ENCODE measurements around the gene EFNA1. TPM values are rescaled to one million over a fixed set of nuclear protein-coding genes. Genes with fewer than 3 reads are reported as not detected.

Gene EFNA1
- total RNA-seq, 2 experiments from 2014 or later, result not detected

DNA sequence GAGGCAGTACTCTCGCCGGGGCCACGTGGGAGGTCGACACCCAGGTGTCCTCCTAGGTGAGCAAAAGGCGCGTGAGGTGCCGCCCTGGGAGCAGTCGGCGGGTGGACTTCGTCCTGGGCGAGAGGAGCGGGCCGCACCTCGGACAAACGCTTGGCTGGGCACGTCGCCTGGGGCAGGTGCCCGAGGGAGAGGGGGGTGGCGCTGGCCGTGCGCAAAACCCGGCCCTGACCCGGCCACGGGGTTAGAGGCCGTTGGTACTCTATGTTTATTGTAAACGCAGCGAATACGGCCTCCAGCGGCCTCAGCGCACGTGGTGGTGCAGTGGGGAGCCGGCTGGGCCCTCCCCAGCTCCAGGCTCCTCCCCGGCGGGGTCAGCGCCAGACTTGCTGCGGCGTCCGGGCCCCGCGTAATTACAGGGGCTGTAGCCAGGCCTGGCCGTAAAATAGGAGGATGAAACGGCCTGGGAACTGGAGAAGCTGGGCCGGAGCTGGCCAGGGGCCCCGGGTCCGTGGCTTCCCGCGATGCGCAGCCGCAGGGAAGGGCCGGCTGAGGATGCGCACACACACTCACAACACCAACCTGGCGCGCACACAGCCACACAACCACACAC, 1.6 kb upstream of the EFNA1 start:
- Histone ChIP-seq H3K9me2 (ENCODE audit: insufficient read depth, low read length) (no peaks in the 10 kb centered on the region), H2AFZ (ENCODE audit: low read length) (no peak overlapping the region), H3K27ac (ENCODE audit: low read depth, low read length, poor library complexity, severe bottlenecking) (no peak overlapping the region), H3K79me2 (ENCODE audit: insufficient read depth, low read depth, low read length) (no peaks in the 10 kb centered on the region), H3K9me3 (ENCODE audit: low read length) (no peaks in the 10 kb centered on the region), H3K4me3 (ENCODE audit: low read depth, low read length, poor library complexity, severe bottlenecking) (no peak overlapping the region), H3K4me1 (ENCODE audit: insufficient read depth, low read length, poor library complexity, severe bottlenecking) (peaks cover 4% of the 10 kb centered on the region), H4K20me1 (ENCODE audit: insufficient read depth, low read length) (no peaks in the 10 kb centered on the region), H3K4me2 (ENCODE audit: low read length) (no peak overlapping the region), H3K36me3 (ENCODE audit: insufficient read depth, low read length) (no peaks in the 10 kb centered on the region)
- ChIA-PET POLR2A (no interaction called here), CTCF (ENCODE audit: unreplicated experiment) (no interaction called here)
- no peak for DNase-seq (ENCODE audit: low spot score)
- intact Hi-C loops (cut with micrococcal nuclease; ENCODE audit: unreplicated experiment), result no loop called here
- no peak for TF ChIP-seq EZH2phosphoT487 (IDR thresholded peaks at IDR 0.05; ENCODE audit: borderline replicate concordance, low read depth, low read length)
- TF ChIP-seq, protein P1, sequence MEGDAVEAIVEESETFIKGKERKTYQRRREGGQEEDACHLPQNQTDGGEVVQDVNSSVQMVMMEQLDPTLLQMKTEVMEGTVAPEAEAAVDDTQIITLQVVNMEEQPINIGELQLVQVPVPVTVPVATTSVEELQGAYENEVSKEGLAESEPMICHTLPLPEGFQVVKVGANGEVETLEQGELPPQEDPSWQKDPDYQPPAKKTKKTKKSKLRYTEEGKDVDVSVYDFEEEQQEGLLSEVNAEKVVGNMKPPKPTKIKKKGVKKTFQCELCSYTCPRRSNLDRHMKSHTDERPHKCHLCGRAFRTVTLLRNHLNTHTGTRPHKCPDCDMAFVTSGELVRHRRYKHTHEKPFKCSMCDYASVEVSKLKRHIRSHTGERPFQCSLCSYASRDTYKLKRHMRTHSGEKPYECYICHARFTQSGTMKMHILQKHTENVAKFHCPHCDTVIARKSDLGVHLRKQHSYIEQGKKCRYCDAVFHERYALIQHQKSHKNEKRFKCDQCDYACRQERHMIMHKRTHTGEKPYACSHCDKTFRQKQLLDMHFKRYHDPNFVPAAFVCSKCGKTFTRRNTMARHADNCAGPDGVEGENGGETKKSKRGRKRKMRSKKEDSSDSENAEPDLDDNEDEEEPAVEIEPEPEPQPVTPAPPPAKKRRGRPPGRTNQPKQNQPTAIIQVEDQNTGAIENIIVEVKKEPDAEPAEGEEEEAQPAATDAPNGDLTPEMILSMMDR (conservative IDR thresholded peaks at IDR 0.05; ENCODE audit: low read length), result no peak
- no TSS peak for BruUV-seq (replicated peaks)

DNA sequence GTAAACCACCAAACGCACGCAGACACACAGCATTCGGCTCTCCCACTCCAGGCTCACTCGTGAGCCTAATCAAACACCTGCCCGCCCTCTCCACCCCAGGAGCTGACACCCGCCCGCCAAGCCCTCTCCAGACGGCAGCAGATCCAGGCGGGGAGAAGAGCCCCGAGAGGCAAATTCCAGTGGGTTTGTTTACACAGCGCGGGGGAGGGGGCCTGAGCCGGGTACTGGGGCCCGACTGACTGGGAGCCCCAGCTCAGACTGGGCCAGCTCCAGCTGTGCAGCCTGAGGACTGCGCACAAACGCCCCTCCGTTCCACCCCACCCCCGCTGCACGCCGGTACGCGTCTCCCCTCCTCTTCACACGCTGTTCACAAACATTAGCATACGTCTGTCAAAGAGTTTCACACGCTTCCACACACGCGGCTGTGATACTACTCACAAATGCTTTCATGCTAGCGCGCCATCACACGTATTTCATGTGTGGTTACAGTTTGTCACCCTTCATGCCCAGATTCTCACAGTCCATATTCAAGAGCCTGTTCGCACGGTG, 1.0 kb upstream of the EFNA1 start:
- CTCF ChIA-PET (ENCODE audit: unreplicated experiment), result no interaction called here
- Histone ChIP-seq H2AFZ (ENCODE audit: low read length) (no peak overlapping the region), H3K79me2 (ENCODE audit: insufficient read depth, low read depth, low read length) (no peaks in the 10 kb centered on the region), H3K27ac (ENCODE audit: low read depth, low read length, poor library complexity, severe bottlenecking) (no peak overlapping the region), H3K4me1 (ENCODE audit: insufficient read depth, low read length, poor library complexity, severe bottlenecking) (peaks cover 4% of the 10 kb centered on the region), H3K36me3 (ENCODE audit: insufficient read depth, low read length) (no peaks in the 10 kb centered on the region), H3K4me2 (ENCODE audit: low read length) (no peak overlapping the region), H4K20me1 (ENCODE audit: insufficient read depth, low read length) (no peaks in the 10 kb centered on the region), H3K9me3 (ENCODE audit: low read length) (no peaks in the 10 kb centered on the region), H3K9me2 (ENCODE audit: insufficient read depth, low read length) (no peaks in the 10 kb centered on the region), H3K4me3 (ENCODE audit: low read depth, low read length, poor library complexity, severe bottlenecking) (no peak overlapping the region)
- POLR2A ChIA-PET, result no interaction called here
- intact Hi-C loops (cut with micrococcal nuclease; ENCODE audit: unreplicated experiment), result no loop called here
- BruUV-seq (replicated peaks), result no TSS peak
- DNase-seq (ENCODE audit: low spot score), result no peak
- no peak for TF ChIP-seq EZH2phosphoT487 (IDR thresholded peaks at IDR 0.05; ENCODE audit: borderline replicate concordance, low read depth, low read length)
- TF ChIP-seq, protein P1 (conservative IDR thresholded peaks at IDR 0.05; ENCODE audit: low read length), result no peak

DNA sequence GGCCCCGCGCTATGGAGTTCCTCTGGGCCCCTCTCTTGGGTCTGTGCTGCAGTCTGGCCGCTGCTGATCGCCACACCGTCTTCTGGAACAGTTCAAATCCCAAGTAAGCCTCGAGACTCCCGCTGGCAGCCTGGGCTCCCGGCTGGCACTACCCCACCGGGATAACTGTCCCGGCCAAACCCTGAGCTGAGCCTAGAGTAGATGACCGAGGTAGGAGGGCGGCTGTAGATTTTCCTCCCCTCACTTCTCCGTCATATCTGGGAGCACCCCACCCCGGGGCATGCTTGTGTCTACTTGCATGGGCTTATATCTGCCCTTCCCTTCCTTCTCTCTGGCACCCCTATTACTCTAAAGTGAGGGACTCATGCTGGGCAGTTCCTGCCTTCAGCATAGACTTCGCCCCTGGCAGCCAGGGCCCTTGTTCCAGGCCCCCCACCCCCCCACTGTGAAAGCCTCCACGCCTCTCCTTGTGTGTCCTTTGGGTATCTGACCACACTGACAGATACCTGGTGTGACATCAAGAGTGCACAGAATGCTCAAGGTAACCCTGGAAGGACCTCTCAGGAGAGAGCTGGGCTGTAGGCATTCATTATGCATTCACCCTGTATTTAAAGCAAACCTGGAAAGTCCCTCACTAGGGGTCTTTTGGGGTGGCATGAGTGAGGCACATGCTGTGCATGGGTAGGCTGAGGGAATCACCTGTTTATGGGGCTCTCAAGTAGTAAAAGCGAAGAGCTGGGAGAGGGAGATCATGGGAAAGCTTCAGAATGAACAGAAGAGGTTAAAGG, 485 bp downstream of the EFNA1 start:
- Histone ChIP-seq H2AFZ (ENCODE audit: low read length) (no peak overlapping the region), H3K27ac (ENCODE audit: low read depth, low read length, poor library complexity, severe bottlenecking) (no peak overlapping the region), H3K79me2 (ENCODE audit: insufficient read depth, low read depth, low read length) (no peaks in the 10 kb centered on the region), H4K20me1 (ENCODE audit: insufficient read depth, low read length) (no peaks in the 10 kb centered on the region), H3K4me3 (ENCODE audit: low read depth, low read length, poor library complexity, severe bottlenecking) (no peak overlapping the region), H3K9me2 (ENCODE audit: insufficient read depth, low read length) (no peaks in the 10 kb centered on the region), H3K9me3 (ENCODE audit: low read length) (no peaks in the 10 kb centered on the region), H3K4me2 (ENCODE audit: low read length) (no peak overlapping the region), H3K4me1 (ENCODE audit: insufficient read depth, low read length, poor library complexity, severe bottlenecking) (peaks cover 4% of the 10 kb centered on the region), H3K36me3 (ENCODE audit: insufficient read depth, low read length) (no peaks in the 10 kb centered on the region)
- TF ChIP-seq, protein P1 (conservative IDR thresholded peaks at IDR 0.05; ENCODE audit: low read length), result no peak
- no peak for TF ChIP-seq EZH2phosphoT487 (IDR thresholded peaks at IDR 0.05; ENCODE audit: borderline replicate concordance, low read depth, low read length)
- CTCF ChIA-PET (ENCODE audit: unreplicated experiment), result no interaction called here
- no peak for DNase-seq (ENCODE audit: low spot score)
- intact Hi-C loops (cut with micrococcal nuclease; ENCODE audit: unreplicated experiment), result no loop called here
- POLR2A ChIA-PET, result no interaction called here
- no TSS peak for BruUV-seq (replicated peaks)

Data from OCI-LY7 (cell line).